Thyroid gland (tissue), 4 donors: Measurements from ENCODE around the gene GOLGA1. TPM values are rescaled to one million over a fixed set of nuclear protein-coding genes. Genes with fewer than 3 reads are reported as not detected.

Source experiments
- DNase-seq, 2 donors: peaks; one replicate each; pipeline ENCODE4 v3.0.0-alpha.2; 2019
- H3K27ac ChIP-seq, 3 donors: fragments of 200-600 bp; sonication (generic); 1 replicate in 2 of 3; 2 replicates in 1 of 3; pipeline ENCODE4 v1.5.1; 2016 to 2019; ENCODE audit warnings: mild to moderate bottlenecking in 1 of 3, moderate library complexity in 1 of 3
- H3K27me3 ChIP-seq: fragments of 200-600 bp; sonication (generic); one replicate; pipeline ENCODE4 v1.5.1; 2019
- H3K36me3 ChIP-seq, 2 donors: fragments of 200-600 bp; sonication (generic); one replicate each; pipeline ENCODE4 v1.5.1; 2016 to 2019
- H3K4me1 ChIP-seq, 2 donors: fragments of 200-600 bp; sonication (generic); one replicate each; pipeline ENCODE4 v1.5.1; 2017 to 2019
- H3K4me3 ChIP-seq, 3 donors: fragments of 200-600 bp; sonication (generic); replicated peaks in 1 of 3; 1 replicate in 2 of 3; 2 replicates in 1 of 3; pipeline ENCODE4 v1.5.1; 2016; ENCODE audit warnings: mild to moderate bottlenecking in 1 of 3
- H3K9me3 ChIP-seq: fragments of 200-600 bp; sonication (generic); one replicate; pipeline ENCODE4 v1.5.1; 2017
- CTCF ChIP-seq, 6 experiments: fragments of 200-600 bp in 3 of 6; fragments of 450-650 bp in 3 of 6; sonication (generic) in 3 of 6; IDR thresholded peaks; one replicate each; pipeline ENCODE4 v1.5.1; 2016 to 2019; ENCODE audit warnings: antibody characterized with exemption in 6 of 6, mild to moderate bottlenecking in 2 of 6, inconsistent platforms in 1 of 6, moderate library complexity in 1 of 6
- POLR2A ChIP-seq, 2 donors: fragments of 450-650 bp; IDR thresholded peaks; one replicate each; pipeline ENCODE4 v1.6.1; 2017; ENCODE audit warnings: antibody characterized with exemption in 2 of 2, mild to moderate bottlenecking in 2 of 2, moderate library complexity in 1 of 2
- whole genome bisulfite sequencing, 2 donors: methylation state at CpG; one replicate each; pipeline ENCODE4 v1.1.5; 2017; 5-methylcytosine and 5-hydroxymethylcytosine counted together
- intact Hi-C: fragments of 100-400 bp; cut with DNase I; formaldehyde crosslinking; loops from one replicate; pipeline ENCODE4 v1.15.1; 2023
- total RNA-seq, 4 donors: library from RNA; depleted of rRNA; stranded (reverse); fragments of >200 nt; gene quantifications; one replicate each; pipeline ENCODE4 v1.2.3, GENCODE V29; 2016

Gene GOLGA1
- total RNA-seq, 4 donors from 2014 or later, result 15.3 to 27.7 (median 18.6) TPM

- H3K27me3 ChIP-seq, result no peaks in the 10 kb centered on the region
- no peaks in the 10 kb centered on the region for H3K9me3 ChIP-seq
- no peak overlapping the region for H3K4me3 ChIP-seq
- TF ChIP-seq POLR2A (IDR thresholded peaks at IDR 0.05), result no peak
- peak in 2 of 6 experiments; percentile 13 to 38 for TF ChIP-seq CTCF (IDR thresholded peaks at IDR 0.05)
- no peaks in the 10 kb centered on the region for H3K4me1 ChIP-seq
- DNase-seq, result peak in 1 of 2 donors; percentile 5
- intact Hi-C loops, result no loop called here
- H3K36me3 ChIP-seq, result peaks cover 25 to 48% of the 10 kb centered on the region in 2 donors
- H3K27ac ChIP-seq, result no peak overlapping the region
These were observed 46.1 kb downstream of the GOLGA1 start for GRCh38 chr9:124894741-124895170.

- Histone ChIP-seq H3K36me3 (peaks cover 24 to 48% of the 10 kb centered on the region in 2 donors), H3K27ac (no peak overlapping the region), H3K4me3 (no peak overlapping the region), H3K27me3 (no peaks in the 10 kb centered on the region), H3K4me1 (no peaks in the 10 kb centered on the region), H3K9me3 (no peaks in the 10 kb centered on the region)
- TF ChIP-seq CTCF (IDR thresholded peaks at IDR 0.05) (no peak), POLR2A (IDR thresholded peaks at IDR 0.05) (no peak)
- no peak for DNase-seq
- intact Hi-C loops, result no loop called here
- 91 to 93% methylated on average over 9 of the region's 9 CpGs for WGBS, 2 donors
These were observed 46.7 kb downstream of the GOLGA1 start for GRCh38 chr9:124894035-124894740.

- intact Hi-C loops, result no loop called here
These were observed 50.7 kb downstream of the GOLGA1 start for GRCh38 chr9:124890179-124890578.

GRCh38 chr9:124889006-124889405, 51.9 kb downstream of the GOLGA1 start:
- no peak overlapping the region for H3K4me3 ChIP-seq
- 98 to 100% methylated on average over 7 to 13 of the region's 13 CpGs for WGBS, 2 donors
- no peaks in the 10 kb centered on the region for H3K4me1 ChIP-seq
- H3K9me3 ChIP-seq, result no peaks in the 10 kb centered on the region
- TF ChIP-seq POLR2A (IDR thresholded peaks at IDR 0.05) (no peak), CTCF (IDR thresholded peaks at IDR 0.05) (no peak)
- peaks cover 14 to 60% of the 10 kb centered on the region in 2 donors for H3K36me3 ChIP-seq
- H3K27me3 ChIP-seq, result no peaks in the 10 kb centered on the region
- no peak overlapping the region for H3K27ac ChIP-seq
- intact Hi-C loops, result no loop called here
- no peak for DNase-seq

More at GRCh38 chr9:124890179-124890578, 50.7 kb downstream of the GOLGA1 start:
- Histone ChIP-seq H3K27me3 (no peaks in the 10 kb centered on the region), H3K4me1 (no peaks in the 10 kb centered on the region), H3K27ac (no peak overlapping the region), H3K4me3 (no peak overlapping the region), H3K36me3 (peaks cover 14 to 57% of the 10 kb centered on the region in 2 donors), H3K9me3 (no peaks in the 10 kb centered on the region)
- no peak for DNase-seq
- no peak for TF ChIP-seq CTCF (IDR thresholded peaks at IDR 0.05)
- no peak for TF ChIP-seq POLR2A (IDR thresholded peaks at IDR 0.05)
- WGBS, 2 donors, result 93 to 96% methylated on average over 7 of the region's 7 CpGs

GRCh38 chr9:124887832-124888231, 53.1 kb downstream of the GOLGA1 start:
- H3K36me3 ChIP-seq, result peaks cover 14 to 53% of the 10 kb centered on the region in 2 donors

More at GRCh38 chr9:124887832-124888231, 53.1 kb downstream of the GOLGA1 start:
- TF ChIP-seq CTCF (IDR thresholded peaks at IDR 0.05), result no peak
- no peak for TF ChIP-seq POLR2A (IDR thresholded peaks at IDR 0.05)
- no peak overlapping the region for H3K27ac ChIP-seq
- no peak overlapping the region for H3K4me3 ChIP-seq
- no peaks in the 10 kb centered on the region for H3K9me3 ChIP-seq
- 88 to 93% methylated on average over 5 of the region's 5 CpGs for WGBS, 2 donors
- no peaks in the 10 kb centered on the region for H3K27me3 ChIP-seq
- no peaks in the 10 kb centered on the region for H3K4me1 ChIP-seq
- no peak for DNase-seq
- intact Hi-C loops, result no loop called here
